Activated CD8-positive, alpha-beta memory T cell treated with anti-CD3 and anti-CD28 coated beads, Interleukin-2, amount 50 U/mL, for 1 hour (primary cell): ENCODE measurements around the gene LRP1.

Source experiments
- DNase-seq: peaks from one replicate; pipeline ENCODE4 v3.0.0-alpha.2; 2020; ENCODE audit errors: extremely low read depth

Gene LRP1

DNA sequence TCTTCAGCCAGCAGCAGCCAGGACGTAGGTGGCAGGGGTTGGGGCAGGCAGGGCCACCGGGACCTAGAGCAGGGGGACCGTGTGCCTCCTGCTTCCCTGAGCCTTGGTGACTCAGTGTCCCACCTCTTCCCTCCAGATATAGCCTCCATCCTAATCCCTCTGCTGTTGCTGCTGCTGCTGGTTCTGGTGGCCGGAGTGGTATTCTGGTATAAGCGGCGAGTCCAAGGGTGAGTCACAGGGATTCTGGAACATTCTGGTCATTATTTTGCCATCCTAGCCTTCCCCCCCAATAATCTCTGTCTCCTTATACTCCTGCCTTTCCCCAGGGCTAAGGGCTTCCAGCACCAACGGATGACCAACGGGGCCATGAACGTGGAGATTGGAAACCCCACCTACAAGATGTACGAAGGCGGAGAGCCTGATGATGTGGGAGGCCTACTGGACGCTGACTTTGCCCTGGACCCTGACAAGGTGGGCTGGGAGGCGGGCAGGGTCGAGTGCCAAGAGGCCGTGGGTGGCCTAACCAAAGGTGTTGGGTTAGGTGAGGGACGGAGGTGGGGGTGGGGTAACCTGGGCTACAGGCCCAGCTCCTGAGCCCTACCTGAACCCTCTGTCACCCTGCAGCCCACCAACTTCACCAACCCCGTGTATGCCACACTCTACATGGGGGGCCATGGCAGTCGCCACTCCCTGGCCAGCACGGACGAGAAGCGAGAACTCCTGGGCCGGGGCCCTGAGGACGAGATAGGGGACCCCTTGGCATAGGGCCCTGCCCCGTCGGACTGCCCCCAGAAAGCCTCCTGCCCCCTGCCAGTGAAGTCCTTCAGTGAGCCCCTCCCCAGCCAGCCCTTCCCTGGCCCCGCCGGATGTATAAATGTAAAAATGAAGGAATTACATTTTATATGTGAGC is 83.8 kb downstream of the LRP1 start:
- DNase-seq = no peak

DNA sequence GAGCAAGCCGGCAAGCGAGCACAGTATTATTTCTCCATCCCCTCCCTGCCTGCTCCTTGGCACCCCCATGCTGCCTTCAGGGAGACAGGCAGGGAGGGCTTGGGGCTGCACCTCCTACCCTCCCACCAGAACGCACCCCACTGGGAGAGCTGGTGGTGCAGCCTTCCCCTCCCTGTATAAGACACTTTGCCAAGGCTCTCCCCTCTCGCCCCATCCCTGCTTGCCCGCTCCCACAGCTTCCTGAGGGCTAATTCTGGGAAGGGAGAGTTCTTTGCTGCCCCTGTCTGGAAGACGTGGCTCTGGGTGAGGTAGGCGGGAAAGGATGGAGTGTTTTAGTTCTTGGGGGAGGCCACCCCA is 84.4 kb downstream of the LRP1 start:
- DNase-seq = no peak

DNA sequence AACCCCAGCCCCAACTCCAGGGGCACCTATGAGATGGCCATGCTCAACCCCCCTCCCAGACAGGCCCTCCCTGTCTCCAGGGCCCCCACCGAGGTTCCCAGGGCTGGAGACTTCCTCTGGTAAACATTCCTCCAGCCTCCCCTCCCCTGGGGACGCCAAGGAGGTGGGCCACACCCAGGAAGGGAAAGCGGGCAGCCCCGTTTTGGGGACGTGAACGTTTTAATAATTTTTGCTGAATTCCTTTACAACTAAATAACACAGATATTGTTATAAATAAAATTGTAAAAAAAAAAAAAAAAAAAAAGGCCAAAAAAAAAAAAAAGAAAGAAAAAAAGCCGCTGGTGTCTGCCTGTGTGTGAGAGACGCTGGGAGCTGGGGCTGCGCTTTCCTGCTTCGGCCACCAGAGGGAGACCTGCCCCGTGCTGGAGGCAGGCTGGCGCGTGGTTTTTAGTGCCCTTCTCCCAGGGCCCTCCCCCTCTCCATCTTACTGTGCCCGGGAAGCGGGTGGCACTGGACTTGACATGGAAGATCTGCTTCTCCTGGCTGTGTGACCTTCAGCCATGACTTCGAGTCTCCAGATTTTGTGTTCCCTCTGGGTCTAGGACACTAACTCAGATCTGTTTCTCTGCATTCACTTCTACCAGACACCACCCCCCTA is 84.9 kb downstream of the LRP1 start:
- peak; percentile 53 for DNase-seq

DNA sequence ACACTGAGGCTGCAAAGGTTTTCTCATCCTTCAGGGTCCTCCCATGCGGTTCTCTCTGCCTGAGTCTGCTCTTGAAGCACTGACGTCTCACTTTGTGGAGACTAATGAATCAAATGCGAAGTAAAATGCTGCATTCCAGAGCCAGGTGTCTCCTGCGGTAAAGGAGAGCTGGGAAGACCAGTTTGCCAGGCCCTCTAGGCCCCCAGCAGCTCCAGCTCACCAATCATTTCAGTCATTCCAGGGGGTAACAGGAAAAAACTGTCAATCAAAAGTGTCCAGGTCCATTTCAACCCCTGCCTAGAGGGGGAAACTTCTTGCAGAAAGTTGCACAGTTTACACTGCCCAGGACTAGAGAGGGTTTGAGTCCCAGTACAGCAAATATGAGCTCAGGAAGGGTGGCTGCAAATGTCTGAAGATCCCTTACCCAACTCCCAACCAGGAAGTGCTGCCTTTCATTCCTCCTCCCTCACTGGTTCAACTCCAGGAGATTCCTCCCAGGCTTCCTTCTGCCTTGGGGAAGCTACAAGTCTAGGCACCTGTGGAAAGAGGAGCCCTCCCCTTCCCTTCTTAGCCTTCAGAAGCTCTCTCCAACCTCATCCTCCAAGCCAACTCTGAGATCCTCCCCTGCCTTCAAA is 85.6 kb downstream of the LRP1 start:
- DNase-seq = no peak

DNA sequence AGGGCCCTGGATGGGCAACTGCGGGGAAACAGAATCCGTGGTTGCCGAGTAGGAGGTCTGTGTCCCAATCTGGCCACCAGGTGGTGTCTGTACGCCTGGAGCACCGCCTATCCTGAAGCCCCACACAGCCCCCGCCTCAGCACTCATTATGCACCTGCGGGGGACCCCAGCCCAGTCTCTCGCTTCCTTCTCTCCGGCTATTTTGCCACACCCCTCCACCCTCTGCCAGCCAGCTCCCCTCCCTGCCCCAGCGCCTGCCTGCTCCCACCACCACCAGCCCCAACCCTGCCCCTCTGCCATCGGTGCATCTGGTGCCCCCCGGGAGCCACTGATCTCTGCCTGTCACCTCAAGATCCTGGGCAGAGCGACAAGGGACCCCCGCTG is 86.1 kb downstream of the LRP1 start:
- no peak for DNase-seq

DNA sequence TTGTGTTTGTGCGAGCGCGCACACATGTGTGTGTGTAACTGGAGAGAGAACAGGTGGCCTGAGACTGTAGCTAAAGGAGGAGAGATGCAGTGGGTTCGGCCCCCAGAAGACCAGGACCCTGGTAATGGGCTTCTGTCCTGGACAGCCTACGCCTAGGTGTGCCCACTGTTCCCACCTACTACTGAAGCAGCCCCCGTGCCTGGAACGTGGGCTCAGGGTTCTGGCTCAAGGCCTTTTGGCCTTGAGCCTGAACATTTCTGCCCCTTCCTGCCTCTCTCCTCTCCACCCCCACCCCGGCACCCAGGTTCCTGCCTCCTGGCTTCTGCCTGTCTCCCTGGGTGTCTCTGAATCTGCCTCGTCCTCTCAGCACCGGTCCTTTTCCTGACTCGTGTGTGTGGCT is 86.8 kb downstream of the LRP1 start:
- DNase-seq = no peak

DNA sequence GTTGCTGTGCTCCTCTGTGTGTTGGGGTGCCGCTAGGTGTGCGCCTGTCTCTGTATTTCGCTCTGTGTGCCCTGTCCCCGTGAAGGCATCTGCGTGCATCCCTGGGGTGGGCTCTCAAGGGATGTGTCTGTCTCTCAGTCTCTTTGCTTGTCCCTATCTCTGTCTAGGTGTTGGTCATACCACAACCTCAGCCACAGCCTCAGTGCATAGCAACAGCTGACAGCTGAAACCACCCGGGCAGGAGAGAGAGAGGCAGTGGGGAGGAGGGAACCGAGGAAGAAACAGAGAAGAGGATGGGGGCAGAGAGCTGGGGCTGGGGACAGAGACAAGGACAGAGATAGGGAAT is 87.4 kb downstream of the LRP1 start:
- no peak for DNase-seq

DNA sequence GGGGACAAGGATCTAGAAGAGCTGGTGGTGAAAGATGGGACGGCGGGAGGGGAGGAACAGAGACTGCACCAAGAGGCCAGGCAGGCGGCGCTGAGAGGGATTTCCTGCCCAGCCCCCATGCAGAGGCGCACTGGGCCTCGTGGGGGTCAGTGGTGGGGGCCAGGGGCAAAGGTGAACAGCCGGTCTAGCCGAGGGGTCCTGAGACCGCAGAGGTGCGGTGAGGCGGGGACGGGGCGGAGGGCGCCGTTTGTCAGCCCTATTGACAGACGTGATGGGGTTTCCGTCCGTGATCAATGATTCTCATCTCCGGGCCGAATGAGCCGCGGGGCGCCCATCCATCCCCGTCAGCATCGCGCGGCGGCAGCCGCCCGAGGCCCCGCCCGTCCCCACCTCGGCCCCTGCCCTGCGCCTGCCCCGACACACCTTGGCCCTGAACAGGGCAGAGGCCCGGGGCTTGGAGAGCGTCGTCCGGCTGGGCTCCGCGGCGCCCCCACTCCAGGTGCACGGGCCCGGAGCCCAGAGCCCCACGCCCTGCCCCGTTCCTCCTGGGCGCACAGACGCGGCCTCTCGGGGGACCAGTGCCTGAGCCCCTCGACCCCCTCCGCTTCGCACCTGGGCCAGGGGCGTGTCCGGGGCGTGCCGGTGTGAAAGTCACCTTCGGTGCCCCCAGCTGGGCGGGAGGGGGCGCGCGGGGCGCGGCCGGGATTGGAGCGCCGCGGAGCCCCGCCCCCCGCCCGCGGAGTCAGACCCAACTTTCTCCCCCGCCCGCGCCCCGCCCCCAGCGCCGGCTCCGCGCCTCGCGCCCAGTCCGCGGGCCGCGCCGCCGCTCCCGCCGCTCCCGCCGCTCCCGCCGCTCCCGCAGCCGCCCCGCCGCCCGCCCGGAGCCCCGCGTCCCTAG is 88.0 kb downstream of the LRP1 start, which contains the start of gene NXPH4:
TSS of gene NXPH4 (plus strand) at position 781 of the 898 bp plus-strand sequence. CDS start 176 bp downstream, outside the sequence.
- no peak for DNase-seq

DNA sequence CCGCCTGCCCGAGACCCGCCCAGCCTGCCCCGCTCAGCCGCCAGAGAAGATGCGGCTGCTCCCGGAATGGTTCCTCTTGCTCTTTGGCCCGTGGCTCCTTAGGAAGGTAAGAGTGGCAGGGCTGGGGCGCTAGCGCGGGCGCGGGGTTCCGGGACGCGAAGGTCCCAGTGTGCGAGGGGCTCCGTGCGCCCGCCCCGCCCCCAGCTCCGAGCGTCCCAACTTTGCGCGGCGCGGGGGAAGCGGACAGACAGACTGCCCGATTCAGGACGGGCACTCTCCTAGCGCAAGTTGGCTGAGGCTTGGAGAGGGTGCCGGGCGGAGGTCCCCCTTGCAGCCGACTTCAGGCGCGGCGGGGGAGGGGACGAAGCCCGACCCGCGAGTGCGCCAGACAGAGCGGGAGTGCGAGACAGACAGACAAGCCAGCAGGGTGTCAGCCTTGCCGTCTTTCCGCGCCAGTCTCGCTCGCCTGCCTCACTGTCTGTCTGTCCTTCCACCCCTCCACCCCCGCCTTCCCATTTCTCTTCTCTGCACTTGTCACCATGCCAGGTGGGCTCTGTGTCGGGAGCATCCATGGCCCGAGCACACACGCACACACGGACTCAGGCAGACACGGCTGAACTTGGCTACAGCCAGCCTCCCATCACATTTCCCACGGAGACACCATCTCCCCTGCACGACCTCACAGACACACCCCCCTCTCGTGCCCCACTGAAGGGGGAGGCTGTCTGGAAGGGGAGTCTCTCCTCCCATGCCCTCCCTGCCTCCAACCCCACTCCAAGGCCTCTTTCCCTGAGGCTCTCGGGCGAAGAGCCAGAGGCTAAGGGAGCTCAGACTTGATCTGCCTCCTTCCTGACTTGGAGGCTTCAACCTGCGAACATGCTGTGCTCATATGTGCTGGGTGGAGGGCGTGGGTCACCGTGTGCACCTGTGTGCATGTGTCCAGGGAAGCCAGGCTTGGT is 88.9 kb downstream of the LRP1 start:
- no peak for DNase-seq

DNA sequence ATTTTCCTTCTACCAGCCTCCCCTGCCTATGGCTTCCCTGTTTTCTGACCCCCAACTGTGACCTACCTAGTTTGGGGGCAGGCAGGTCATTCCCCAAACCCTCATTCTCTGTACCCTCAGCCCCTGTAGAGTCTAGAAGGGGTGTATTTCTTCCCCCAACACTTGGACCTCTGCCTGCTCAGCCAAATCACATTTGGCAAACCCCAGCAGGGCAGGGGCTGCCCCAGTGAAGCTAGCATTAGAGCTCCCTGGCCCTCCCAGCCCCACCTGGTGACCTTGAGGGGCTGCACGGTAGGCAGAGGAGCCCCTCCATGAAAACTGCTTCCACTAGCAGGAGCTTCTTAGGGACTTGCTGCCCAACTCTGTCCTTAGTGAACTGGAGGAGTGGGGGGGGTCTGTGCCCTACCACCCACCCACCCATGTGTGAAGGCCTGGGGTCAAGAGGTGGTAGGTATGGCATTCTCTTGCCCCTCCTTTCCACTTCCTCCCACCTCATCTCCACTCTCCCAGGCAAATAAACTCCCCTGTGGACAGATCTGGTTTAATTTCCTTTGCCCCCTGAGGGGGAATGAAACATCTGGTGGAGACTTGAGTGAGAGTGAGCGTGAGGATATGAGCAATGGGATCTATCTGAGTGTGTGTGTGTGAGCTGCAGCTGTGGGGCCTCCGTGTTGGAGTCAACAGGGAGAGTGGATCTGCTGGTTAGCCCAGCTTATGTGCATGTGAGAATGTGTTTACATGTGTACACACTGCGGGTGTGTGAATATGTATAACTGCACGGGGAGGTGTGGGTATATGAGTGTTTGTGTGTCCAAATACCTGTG is 90.0 kb downstream of the LRP1 start:
- no peak for DNase-seq

DNA sequence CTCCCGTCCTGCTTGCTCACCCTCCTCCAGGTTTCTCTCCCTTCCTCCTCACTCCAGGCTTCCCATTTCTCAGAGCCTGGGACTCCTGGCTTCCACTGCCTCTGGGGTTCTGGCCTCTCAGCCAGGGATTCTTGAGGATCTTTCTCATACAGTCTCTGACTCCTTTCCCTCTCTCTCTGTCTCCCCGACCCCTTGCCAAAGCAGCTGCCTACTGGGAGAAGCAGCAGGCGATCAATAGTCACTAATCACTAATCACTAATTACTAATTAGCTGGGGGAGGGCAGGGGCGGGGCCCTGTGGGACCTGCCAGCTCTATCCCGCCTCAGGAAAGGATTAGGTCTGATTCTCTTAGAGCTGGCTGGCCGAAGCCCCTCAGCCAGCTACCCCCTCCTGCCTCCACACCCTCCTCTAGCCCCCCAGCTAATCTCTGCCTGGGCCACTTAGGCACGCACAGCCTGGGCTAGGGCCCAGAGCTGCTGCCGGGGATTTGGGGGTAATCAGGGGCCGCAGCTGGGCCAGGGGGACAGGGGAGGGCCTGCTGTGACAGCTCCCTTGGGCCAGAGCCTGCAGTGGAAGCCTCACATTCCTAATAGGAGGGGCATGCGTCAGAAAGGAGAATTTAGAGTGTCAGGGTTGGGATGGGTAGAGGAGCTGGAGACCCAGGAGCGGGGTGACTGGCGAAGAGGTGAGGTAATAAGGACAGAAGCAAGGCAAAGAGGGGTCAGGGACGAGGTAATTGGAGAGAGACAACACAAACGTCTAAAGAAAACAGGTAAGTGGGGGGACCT is 91.1 kb downstream of the LRP1 start:
- DNase-seq = no peak

DNA sequence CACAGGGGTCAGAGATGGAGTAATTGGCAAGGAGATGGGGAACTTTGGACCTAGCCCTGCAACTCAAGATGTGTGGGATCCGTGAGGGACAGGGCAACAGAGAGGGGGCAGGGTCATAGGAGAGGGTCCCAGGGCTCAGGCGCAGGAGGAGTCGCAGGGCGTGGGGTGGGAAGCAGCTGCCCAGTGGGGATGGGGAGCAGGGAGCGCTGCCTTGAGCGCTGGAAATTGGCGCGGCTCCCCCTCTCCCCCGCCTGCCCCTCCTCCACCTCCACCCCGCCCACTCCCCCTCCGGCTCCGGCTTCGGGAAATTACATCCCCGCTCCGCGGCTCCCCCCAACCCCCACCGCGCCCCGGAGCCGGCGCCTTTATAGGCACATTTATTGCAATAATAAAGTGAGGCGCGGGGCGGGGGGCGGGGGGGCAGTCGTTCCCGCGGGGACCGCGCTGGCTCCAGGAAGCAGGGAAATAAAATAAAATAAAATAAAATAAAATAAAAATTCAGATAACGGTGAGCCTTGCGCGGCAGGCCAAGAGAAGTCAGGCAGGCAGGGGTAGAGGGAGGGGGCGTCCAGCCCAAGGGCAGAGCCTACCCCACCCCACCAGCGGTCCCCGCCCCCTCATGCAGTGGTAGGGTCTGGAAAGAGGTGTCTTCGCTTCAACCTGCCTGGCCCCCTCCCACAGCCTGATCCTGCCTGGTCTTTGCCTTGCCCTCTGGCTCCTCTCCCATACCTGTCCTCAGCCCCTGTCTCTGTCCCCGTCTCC is 91.9 kb downstream of the LRP1 start:
- no peak for DNase-seq

DNA sequence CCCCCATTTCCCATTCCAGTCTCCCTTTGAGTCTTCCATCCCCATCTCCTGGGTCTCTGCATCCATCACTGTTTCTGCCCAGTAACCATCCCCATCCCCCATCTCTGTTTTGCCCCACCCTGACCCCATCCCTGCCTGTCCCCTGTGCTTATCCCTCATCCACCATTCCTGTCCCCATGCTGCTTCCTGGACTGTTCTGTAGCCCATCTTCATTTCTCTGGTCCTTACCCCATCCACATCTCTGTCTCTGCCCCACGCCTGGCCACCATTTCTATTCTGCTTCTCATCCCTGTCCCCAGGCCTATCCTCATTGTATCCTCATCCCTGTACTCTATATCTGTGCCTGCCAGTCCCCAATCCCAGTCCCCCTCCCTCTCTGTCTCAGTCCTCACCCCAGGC is 92.5 kb downstream of the LRP1 start:
- no peak for DNase-seq

DNA sequence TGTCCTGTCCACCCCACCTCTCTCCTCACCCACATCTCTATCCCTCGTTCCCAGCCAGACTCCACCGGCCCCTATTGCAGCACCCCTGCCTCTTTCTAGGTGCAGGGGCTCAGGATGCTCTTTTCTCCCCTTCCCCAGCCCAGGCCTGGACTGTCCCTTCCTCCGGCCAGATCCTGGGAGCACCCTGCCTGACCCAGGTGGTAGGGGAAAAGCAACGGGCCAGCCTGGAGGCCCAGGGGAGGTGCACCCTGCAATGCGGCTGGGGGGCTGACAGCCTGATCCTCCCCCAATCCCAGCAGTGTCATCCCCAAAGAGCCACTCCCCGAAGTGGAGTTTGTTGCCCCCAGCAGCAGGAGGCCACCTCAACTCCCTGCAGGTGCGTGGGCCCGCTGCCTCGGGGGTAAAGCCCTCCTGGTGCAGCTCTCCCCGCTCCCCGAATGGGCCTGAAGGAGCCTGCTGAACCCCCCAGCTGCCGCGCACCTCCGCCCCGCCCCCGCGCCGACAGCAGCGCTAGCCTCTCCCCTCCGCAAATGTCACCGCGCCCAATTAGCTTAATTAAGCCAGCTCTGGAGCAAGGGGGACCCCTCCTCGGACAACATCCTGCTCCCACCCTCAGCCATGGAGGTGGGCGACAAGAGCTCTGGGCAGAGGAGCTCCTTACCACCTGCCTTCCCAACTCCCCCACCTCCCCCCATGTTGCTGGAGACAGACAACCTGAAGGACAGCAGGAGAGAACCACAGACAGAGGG is 93.1 kb downstream of the LRP1 start:
- DNase-seq = no peak

DNA sequence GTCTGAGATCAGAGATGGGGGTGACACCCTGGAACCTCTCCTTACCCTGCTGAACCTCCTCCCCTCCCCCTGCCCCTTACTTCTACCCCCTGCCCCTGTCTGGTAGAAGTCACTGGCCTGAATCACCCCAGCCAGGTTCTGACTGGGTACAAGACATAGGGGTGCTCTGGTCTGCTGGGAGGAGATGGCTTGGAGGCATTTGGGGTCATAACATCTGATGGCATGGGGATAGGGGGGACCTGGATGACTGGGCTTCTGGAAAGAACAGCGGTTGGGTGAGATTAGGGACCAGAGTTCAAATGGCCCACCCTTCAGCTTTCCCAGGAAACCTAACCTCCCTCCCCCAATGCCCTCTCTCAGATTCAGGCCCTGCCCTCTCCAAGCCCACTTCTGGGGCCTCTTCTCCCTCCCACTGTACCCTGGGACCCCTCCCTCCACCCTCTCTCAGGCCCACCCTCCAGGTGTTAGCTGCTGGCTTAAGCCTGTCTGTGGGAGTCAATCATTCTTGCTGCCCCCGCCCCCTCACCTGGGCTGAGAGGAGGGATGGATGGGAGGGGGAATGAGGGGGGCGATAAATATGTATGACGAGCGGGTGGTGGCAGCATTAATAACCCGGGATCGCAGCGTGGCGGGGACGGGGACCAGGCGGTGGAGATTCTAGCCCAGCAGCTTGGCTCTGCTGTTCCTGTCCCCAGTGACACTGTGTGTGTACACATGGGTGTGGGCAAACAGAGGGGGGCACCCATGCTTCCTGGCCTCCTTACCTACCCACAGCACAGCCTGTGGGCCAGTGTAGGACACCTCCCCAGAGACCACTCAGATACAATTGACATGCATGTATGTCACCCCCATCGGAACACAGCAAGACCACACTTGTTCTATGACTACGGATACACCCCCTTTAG is 94.3 kb downstream of the LRP1 start:
- no peak for DNase-seq
